Natural killer cell (primary cell): ENCODE results near the gene HCN1. TPM values are rescaled to one million over a fixed set of nuclear protein-coding genes. Genes with fewer than 3 reads are reported as not detected.

Source experiments
- ATAC-seq, 3 donors: fragments of 150-1000 bp in 2 of 3; fragments of 200-7000 bp in 1 of 3; cut with Tn5 transposase; 1 replicate in 1 of 3; 2 replicates in 2 of 3; pipeline ENCODE4 v1.10.0; 2021; ENCODE audit warnings: mild to moderate bottlenecking in 2 of 3, moderate library complexity in 2 of 3
- DNase-seq, 2 donors: peaks; one replicate each; pipeline versions ENCODE4 v3.0.0 to v3.0.0-alpha.2; 2013 to 2021; ENCODE audit warnings: mixed read lengths in 1 of 2
- H3K27ac ChIP-seq: one replicate; pipeline ENCODE4 v1.5.1; 2013; ENCODE audit warnings: mild to moderate bottlenecking, low read length
- H3K27me3 ChIP-seq: one replicate; pipeline ENCODE4 v1.6.1; 2013; ENCODE audit warnings: low read length; ENCODE audit not compliant: control insufficient read depth, insufficient read depth
- H3K36me3 ChIP-seq: one replicate; pipeline ENCODE4 v1.6.1; 2013; ENCODE audit warnings: low read length; ENCODE audit not compliant: control insufficient read depth, insufficient read depth
- H3K4me1 ChIP-seq: one replicate; pipeline ENCODE4 v1.6.1; 2013; ENCODE audit warnings: low read length; ENCODE audit not compliant: control insufficient read depth, insufficient read depth
- H3K4me3 ChIP-seq: one replicate; pipeline ENCODE4 v1.5.1; 2013; ENCODE audit warnings: low read length
- H3K9me3 ChIP-seq: one replicate; pipeline ENCODE4 v1.6.1; 2013; ENCODE audit warnings: low read length; ENCODE audit not compliant: control insufficient read depth, insufficient read depth
- H3K27ac Mint-ChIP-seq, 2 donors: one replicate each; pipeline ENCODE4 v1.8.0; 2022; ENCODE audit warnings: mild to moderate bottlenecking in 2 of 2, mixed read lengths in 2 of 2, moderate library complexity in 1 of 2
- H3K27me3 Mint-ChIP-seq, 2 donors: one replicate each; pipeline ENCODE4 v1.8.0; 2022; ENCODE audit warnings: low read depth in 2 of 2, mixed read lengths in 2 of 2
- H3K36me3 Mint-ChIP-seq: one replicate; pipeline ENCODE4 v1.8.0; 2022; ENCODE audit warnings: mixed read lengths
- H3K4me1 Mint-ChIP-seq, 2 donors: one replicate each; pipeline ENCODE4 v1.8.0; 2022; ENCODE audit warnings: mixed read lengths in 2 of 2
- H3K4me3 Mint-ChIP-seq: one replicate; pipeline ENCODE4 v1.8.0; 2022; ENCODE audit warnings: mild to moderate bottlenecking, moderate library complexity, mixed read lengths
- H3K9me3 Mint-ChIP-seq, 2 donors: one replicate each; pipeline ENCODE4 v1.8.0; 2022; ENCODE audit warnings: mixed read lengths in 2 of 2
- WGBS: methylation state at CpG from one replicate; pipeline ENCODE4 v1.1.7; 2013; ENCODE audit warnings: missing lambda C conversion rate; ENCODE audit not compliant: insufficient coverage; 5-methylcytosine and 5-hydroxymethylcytosine counted together
- intact Hi-C: fragments of 100-400 bp; cut with micrococcal nuclease; formaldehyde crosslinking; loops from one replicate; pipeline ENCODE4 v1.14.2; 2022
- total RNA-seq, 4 donors: library from RNA; stranded (reverse); fragments of 120-200 nt in 1 of 4; gene quantifications; one replicate each; pipeline versions ENCODE4 v1.2.3 to v1.2.4, GENCODE V29; 2013 to 2022
- TF ChIP-seq, protein P1 (sequence below): fragments of 200-600 bp; IDR thresholded peaks from one replicate; pipeline ENCODE4 v1.8.0; 2022; ENCODE audit warnings: antibody characterized with exemption

Gene HCN1
- total RNA-seq, 3 donors from 2014 or later (not counting 1 experiment from before 2014, with no cell fraction given) = not detected

DNA sequence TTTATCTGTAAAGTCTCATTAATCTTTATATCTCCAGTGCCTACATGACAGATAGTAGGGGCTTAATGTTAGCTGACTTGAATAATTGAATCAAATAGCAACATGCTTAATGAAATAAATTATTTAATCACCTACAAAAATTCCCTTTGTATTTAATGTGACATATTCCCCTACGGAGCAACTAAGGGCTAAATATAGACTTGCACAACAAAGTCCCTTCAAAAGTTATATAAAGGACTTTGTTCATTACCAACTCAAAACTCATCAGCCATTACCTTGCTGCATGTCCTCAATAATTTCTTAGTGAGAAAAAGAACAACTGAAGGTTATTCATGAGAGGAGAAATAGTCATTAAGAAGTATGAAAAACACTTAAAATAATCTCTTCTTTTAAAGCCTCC, 424.6 kb downstream of the HCN1 start:
- H3K9me3 Mint-ChIP-seq = peaks cover 9 to 27% of the 10 kb centered on the region in 2 donors
- TF ChIP-seq, protein P1, sequence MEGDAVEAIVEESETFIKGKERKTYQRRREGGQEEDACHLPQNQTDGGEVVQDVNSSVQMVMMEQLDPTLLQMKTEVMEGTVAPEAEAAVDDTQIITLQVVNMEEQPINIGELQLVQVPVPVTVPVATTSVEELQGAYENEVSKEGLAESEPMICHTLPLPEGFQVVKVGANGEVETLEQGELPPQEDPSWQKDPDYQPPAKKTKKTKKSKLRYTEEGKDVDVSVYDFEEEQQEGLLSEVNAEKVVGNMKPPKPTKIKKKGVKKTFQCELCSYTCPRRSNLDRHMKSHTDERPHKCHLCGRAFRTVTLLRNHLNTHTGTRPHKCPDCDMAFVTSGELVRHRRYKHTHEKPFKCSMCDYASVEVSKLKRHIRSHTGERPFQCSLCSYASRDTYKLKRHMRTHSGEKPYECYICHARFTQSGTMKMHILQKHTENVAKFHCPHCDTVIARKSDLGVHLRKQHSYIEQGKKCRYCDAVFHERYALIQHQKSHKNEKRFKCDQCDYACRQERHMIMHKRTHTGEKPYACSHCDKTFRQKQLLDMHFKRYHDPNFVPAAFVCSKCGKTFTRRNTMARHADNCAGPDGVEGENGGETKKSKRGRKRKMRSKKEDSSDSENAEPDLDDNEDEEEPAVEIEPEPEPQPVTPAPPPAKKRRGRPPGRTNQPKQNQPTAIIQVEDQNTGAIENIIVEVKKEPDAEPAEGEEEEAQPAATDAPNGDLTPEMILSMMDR = no peak
- H3K36me3 Mint-ChIP-seq = no peaks in the 10 kb centered on the region

DNA sequence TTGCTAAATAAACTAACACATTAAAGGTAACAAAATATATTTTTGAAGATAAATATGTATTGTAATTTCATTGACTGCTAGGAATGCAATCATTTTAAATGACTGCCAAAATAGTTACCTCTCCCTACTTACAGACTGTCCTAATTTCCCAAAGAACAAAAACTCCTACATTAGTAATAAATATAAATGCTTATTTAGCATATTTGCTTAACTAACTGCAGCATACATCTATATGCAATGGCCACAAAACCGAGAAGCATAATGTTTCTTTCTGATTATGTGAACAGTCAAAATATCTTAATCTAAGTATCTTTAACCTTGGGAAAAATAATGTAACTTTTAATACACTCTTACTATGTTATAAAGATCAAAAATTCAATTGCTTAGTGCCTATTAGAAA, 431.7 kb downstream of the HCN1 start:
- Mint-ChIP-seq H3K27me3 (no peaks in the 10 kb centered on the region), H3K9me3 (peaks cover 13 to 22% of the 10 kb centered on the region in 2 donors), H3K27ac (no peak overlapping the region), H3K36me3 (peaks cover 7% of the 10 kb centered on the region), H3K4me3 (no peak overlapping the region), H3K4me1 (no peaks in the 10 kb centered on the region)
- no peak overlapping the region for H3K27ac ChIP-seq
- ATAC-seq = no peak
- H3K4me1 ChIP-seq = no peaks in the 10 kb centered on the region
- TF ChIP-seq, protein P1 = no peak
- H3K36me3 ChIP-seq = no peaks in the 10 kb centered on the region
- DNase-seq = no peak
- H3K9me3 ChIP-seq = peaks cover 7% of the 10 kb centered on the region
- intact Hi-C loops = no loop called here
- H3K27me3 ChIP-seq = no peaks in the 10 kb centered on the region
- WGBS = no CpG with 5 or more reads among the region's 1 CpG
- H3K4me3 ChIP-seq = no peak overlapping the region

More for the DNA sequence above, 424.6 kb downstream of the HCN1 start:
- Histone ChIP-seq H3K27ac (no peak overlapping the region), H3K36me3 (no peaks in the 10 kb centered on the region), H3K4me1 (no peaks in the 10 kb centered on the region), H3K27me3 (no peaks in the 10 kb centered on the region), H3K9me3 (peaks cover 4% of the 10 kb centered on the region), H3K4me3 (no peak overlapping the region)
- ATAC-seq (no peak), DNase-seq (no peak)
- Mint-ChIP-seq H3K27me3 (no peaks in the 10 kb centered on the region), H3K27ac (no peak overlapping the region), H3K4me1 (no peaks in the 10 kb centered on the region), H3K4me3 (no peak overlapping the region)
- intact Hi-C loops = no loop called here
- no CpG with 5 or more reads among the region's 1 CpG for WGBS

DNA sequence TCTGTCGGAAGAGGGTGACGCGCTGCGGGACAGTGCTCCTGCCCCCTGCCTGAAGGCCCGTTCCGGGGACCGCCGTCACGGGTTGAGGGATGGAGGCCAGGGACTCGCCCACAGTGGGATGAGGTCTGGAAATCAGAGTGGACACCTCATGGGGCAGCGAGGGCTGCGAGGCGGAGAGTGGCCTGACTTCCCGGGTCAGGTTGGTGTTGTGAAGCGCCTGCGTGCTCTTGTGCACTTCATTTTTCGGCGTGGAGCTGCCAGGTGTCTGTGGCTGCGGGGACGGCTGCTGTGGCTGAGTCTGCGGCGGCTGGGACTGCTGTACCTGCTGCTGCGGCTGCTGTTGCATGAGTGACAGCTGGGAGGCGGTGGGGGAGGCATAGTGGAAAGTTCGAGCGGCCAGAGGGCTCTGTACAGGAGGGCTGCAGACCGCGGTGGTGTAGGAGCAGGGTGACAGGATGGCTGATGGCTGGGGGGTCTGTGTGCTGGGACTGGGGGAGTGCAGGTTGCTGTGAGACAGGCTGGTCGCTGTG, 434.1 kb downstream of the HCN1 start:
- WGBS = 94% methylated on average over 29 of the region's 29 CpGs
- intact Hi-C loops = no loop called here
- Mint-ChIP-seq H3K27ac (no peak overlapping the region), H3K9me3 (peaks cover 13% of the 10 kb centered on the region in 2 donors), H3K4me1 (no peaks in the 10 kb centered on the region), H3K27me3 (no peaks in the 10 kb centered on the region), H3K4me3 (no peak overlapping the region), H3K36me3 (peaks cover 10% of the 10 kb centered on the region)
- TF ChIP-seq, protein P1 = no peak
- H3K27me3 ChIP-seq = no peaks in the 10 kb centered on the region
- H3K4me1 ChIP-seq = no peaks in the 10 kb centered on the region
- peaks cover 7% of the 10 kb centered on the region for H3K9me3 ChIP-seq
- H3K36me3 ChIP-seq = no peaks in the 10 kb centered on the region
- H3K27ac ChIP-seq = no peak overlapping the region
- DNase-seq (no peak), ATAC-seq (no peak)
- H3K4me3 ChIP-seq = no peak overlapping the region

DNA sequence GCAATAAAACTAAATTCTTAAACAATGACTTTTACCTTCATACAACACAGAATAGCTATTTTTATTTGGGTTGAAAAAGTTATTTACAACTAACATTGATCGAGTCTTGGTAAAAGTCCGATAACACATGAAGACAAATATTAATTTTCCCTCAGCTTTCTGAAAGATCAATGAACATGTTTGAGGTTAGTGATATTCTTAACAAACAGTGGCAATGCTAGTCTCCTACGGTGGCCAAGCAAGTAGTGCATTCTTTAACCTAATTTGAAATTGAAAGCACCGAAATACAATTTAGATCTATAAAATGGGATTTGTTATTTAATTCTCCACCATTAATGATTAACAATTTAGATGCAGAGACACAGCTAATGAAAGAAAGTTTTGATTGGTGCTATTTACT, 435.1 kb downstream of the HCN1 start:
- Histone ChIP-seq H3K36me3 (no peaks in the 10 kb centered on the region), H3K27ac (no peak overlapping the region), H3K4me3 (no peak overlapping the region), H3K9me3 (peaks cover 7% of the 10 kb centered on the region), H3K4me1 (no peaks in the 10 kb centered on the region), H3K27me3 (no peaks in the 10 kb centered on the region)
- H3K36me3 Mint-ChIP-seq = peaks cover 15% of the 10 kb centered on the region
- intact Hi-C loops = no loop called here
- ATAC-seq (no peak), DNase-seq (no peak)
- H3K4me1 Mint-ChIP-seq = no peaks in the 10 kb centered on the region
- H3K9me3 Mint-ChIP-seq = peaks cover 15 to 17% of the 10 kb centered on the region in 2 donors
- TF ChIP-seq, protein P1 = no peak
- H3K27ac Mint-ChIP-seq = no peak overlapping the region
- no peak overlapping the region for H3K4me3 Mint-ChIP-seq
- H3K27me3 Mint-ChIP-seq = no peaks in the 10 kb centered on the region
- WGBS = no CpG with 5 or more reads among the region's 4 CpGs
